Measurements from ENCODE around the gene MCM8.

GRCh38 chr20:5923493-5923892 is 27.0 kb upstream of the MCM8 start:
- TF ChIP-seq EP300 (IDR thresholded peaks at IDR 0.05) (no peak), CTCF (IDR thresholded peaks at IDR 0.05) (no peak), POLR2AphosphoS5 (IDR thresholded peaks at IDR 0.05) (no peak)

Data from upper lobe of left lung (tissue), 4 donors.